Measurements from ENCODE around the gene DEFB116. TPM values are rescaled to one million over a fixed set of nuclear protein-coding genes. Genes with fewer than 3 reads are reported as not detected.

Gene DEFB116, protein sequence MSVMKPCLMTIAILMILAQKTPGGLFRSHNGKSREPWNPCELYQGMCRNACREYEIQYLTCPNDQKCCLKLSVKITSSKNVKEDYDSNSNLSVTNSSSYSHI
- not detected in 5 replicates for total RNA-seq (2022; extraction: Qiagen RNA extraction; ENCODE audit: low read depth)

DNA sequence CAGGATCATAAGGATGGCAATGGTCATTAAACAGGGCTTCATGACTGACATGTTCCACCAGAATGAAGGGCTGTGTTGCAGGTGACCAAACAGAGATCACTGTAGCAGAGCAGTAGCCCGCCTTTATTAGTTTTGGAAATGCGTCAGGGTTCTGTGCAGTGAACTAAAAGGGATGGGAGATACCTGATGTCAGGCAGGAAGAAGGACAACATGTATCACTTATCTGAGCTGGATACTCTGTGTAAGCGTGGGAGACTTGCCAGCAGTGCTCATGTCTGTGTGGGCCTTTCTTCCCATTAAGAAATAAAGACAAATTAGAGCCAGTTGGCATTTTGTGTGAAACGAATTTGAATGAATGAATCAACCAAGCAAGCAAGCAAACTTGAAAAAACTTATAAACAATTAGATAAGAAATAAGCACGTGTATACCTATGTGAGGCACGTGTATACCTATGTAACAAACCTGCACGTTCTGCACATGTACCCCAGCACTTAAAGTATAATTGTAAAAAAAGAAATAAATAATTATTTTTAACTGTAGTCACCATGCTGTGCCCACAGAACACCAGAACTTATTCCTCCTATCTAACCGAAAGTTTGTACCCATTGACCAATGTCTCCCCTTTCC, at the start of gene DEFB116:
DEFB116 (minus strand) TSS at position 51 of the 628 bp plus-strand sequence; CDS start at position 51, 0 bp downstream.

DNA sequence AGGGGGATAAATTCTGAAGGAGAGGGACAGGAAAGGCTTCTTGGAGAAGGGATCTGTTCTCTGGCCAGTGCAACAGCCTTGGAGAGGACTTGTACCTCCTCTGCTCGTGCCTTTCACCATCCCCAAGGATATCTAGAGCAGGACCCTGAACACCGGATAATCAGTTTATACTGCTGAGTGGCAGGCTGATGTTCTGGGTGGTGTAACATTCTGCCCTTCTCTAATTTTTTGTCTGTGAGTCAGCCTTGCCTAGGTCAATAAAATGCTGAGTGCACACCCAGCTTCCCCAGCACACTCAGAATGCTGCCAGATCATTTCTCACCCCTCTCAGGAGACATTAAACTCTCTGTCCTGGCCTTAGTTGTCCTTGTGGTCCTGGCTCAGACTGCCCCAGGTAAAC, 51.0 kb downstream of the DEFB116 start, which contains the start of gene DEFB115:
DEFB115 (plus strand) TSS at position 301 of the 400 bp plus-strand sequence; CDS start at position 301, 0 bp downstream.

Other genes starting within 250 kb of the DEFB116 start
- not detected in 5 replicates for gene DEFB115, start 50.9 kb downstream of the DEFB116 start, total RNA-seq (2022; extraction: Qiagen RNA extraction; ENCODE audit: low read depth)
- gene DEFB118, start 60.0 kb upstream of the DEFB116 start, total RNA-seq (2022; extraction: Qiagen RNA extraction; ENCODE audit: low read depth), result not detected in 5 replicates
- not detected in 5 replicates for gene DEFB119, start 82.0 kb upstream of the DEFB116 start, total RNA-seq (2022; extraction: Qiagen RNA extraction; ENCODE audit: low read depth)
- not detected in 5 replicates for gene DEFB121, start 97.6 kb upstream of the DEFB116 start, total RNA-seq (2022; extraction: Qiagen RNA extraction; ENCODE audit: low read depth)
- gene DEFB123, start 132.0 kb upstream of the DEFB116 start, total RNA-seq (2022; extraction: Qiagen RNA extraction; ENCODE audit: low read depth), result not detected in 5 replicates
- not detected in 5 replicates for gene DEFB124, start 166.5 kb upstream of the DEFB116 start, total RNA-seq (2022; extraction: Qiagen RNA extraction; ENCODE audit: low read depth)
- gene REM1, start 166.7 kb upstream of the DEFB116 start, total RNA-seq (2022; extraction: Qiagen RNA extraction; ENCODE audit: low read depth), result 0.13 TPM in 2 of 5 replicates, not detected in the others
- gene HM13, start 205.9 kb upstream of the DEFB116 start, total RNA-seq (2022; extraction: Qiagen RNA extraction; ENCODE audit: low read depth), result 207 to 259 TPM (median 239 TPM) in 5 replicates